WTC11 (cell line): ENCODE data around the gene PTPRN2. TPM values are rescaled to one million over a fixed set of nuclear protein-coding genes. Genes with fewer than 3 reads are reported as not detected.

Experiments used
- ATAC-seq: fragments of 200-7000 bp; cut with Tn5 transposase; 2 replicates; pipeline ENCODE4 v1.10.0; 2021; ENCODE audit warnings: mild to moderate bottlenecking, moderate library complexity
- CTCF ChIA-PET: fragments of 300-600 bp; sonication (Branson Sonifier 250); formaldehyde crosslinking; loops from one replicate; lab custom pipeline; 2021; ENCODE audit warnings: antibody characterized with exemption; lab: Charles Lee
- POLR2A ChIA-PET: fragments of 350-600 bp; sonication (Branson Sonifier 250); formaldehyde crosslinking; loops from one replicate; lab custom pipeline; 2021; ENCODE audit warnings: antibody characterized with exemption; lab: Charles Lee
- DNase-seq: peaks from one replicate; pipeline ENCODE4 v3.0.0; 2021; ENCODE audit warnings: low spot score
- H3K27ac Mint-ChIP-seq: 2 replicates; pipeline ENCODE4 v1.8.0; 2021; ENCODE audit warnings: mixed read lengths
- H3K27me3 Mint-ChIP-seq: 2 replicates; pipeline ENCODE4 v1.8.0; 2021; ENCODE audit warnings: low read depth, mild to moderate bottlenecking, moderate library complexity, mixed read lengths
- H3K36me3 Mint-ChIP-seq: 2 replicates; pipeline ENCODE4 v1.8.0; 2021; ENCODE audit warnings: mixed read lengths
- H3K4me1 Mint-ChIP-seq: 2 replicates; pipeline ENCODE4 v1.8.0; 2022; ENCODE audit warnings: mixed read lengths
- H3K4me3 Mint-ChIP-seq: 2 replicates; pipeline ENCODE4 v1.8.0; 2021; ENCODE audit warnings: mild to moderate bottlenecking, moderate library complexity, mixed read lengths
- H3K9me3 Mint-ChIP-seq: 2 replicates; pipeline ENCODE4 v1.8.0; 2021; ENCODE audit warnings: mixed read lengths
- TCF7 ChIP-seq: sonication (generic); formaldehyde crosslinking; IDR thresholded peaks from 2 replicates; pipeline ENCODE4 v1.8.0; 2022; ENCODE audit warnings: mild to moderate bottlenecking, low read depth, missing genetic modification reagents, moderate library complexity
- total RNA-seq: library from RNA; stranded (reverse); gene quantifications from 3 replicates; pipeline ENCODE4 v1.2.3, GENCODE V29; 2021
- TF ChIP-seq, protein P1 (sequence below): fragments of 250-450 bp; sonication (Bioruptor Pico); IDR thresholded peaks from 2 replicates; pipeline ENCODE4 v1.9.0; 2021; ENCODE audit warnings: mild to moderate bottlenecking, borderline replicate concordance
- TF ChIP-seq, protein P2 (sequence below): sonication (generic); formaldehyde crosslinking; IDR thresholded peaks from 2 replicates; pipeline ENCODE4 v1.8.1; 2023; ENCODE audit warnings: mild to moderate bottlenecking, missing genetic modification reagents
- TF ChIP-seq, protein P3 (sequence below): sonication (generic); formaldehyde crosslinking; IDR thresholded peaks from 2 replicates; pipeline ENCODE4 v1.8.1; 2023; ENCODE audit warnings: mild to moderate bottlenecking, missing genetic modification reagents, borderline replicate concordance
- TF ChIP-seq, protein P4 (sequence below): fragments of 250-450 bp; sonication (Bioruptor Pico); IDR thresholded peaks from 2 replicates; pipeline ENCODE4 v1.9.0; 2021; ENCODE audit warnings: moderate library complexity, mild to moderate bottlenecking, inconsistent platforms, borderline replicate concordance
- TF ChIP-seq, protein P5 (sequence below): sonication (generic); formaldehyde crosslinking; IDR thresholded peaks from 2 replicates; pipeline ENCODE4 v1.8.0; 2022; ENCODE audit warnings: mild to moderate bottlenecking, missing genetic modification reagents
- TF ChIP-seq, protein P6 (sequence below): sonication (generic); formaldehyde crosslinking; IDR thresholded peaks from 2 replicates; pipeline ENCODE4 v1.8.1; 2023; ENCODE audit warnings: mild to moderate bottlenecking, missing genetic modification reagents
- TF ChIP-seq, protein P7 (sequence below): sonication (generic); formaldehyde crosslinking; IDR thresholded peaks from 2 replicates; pipeline ENCODE4 v1.8.1; 2023; ENCODE audit warnings: mild to moderate bottlenecking, missing genetic modification reagents, moderate library complexity

The PTPRN2 gene
- total RNA-seq, 1 experiment from 2014 or later: 4.7 TPM

DNA sequence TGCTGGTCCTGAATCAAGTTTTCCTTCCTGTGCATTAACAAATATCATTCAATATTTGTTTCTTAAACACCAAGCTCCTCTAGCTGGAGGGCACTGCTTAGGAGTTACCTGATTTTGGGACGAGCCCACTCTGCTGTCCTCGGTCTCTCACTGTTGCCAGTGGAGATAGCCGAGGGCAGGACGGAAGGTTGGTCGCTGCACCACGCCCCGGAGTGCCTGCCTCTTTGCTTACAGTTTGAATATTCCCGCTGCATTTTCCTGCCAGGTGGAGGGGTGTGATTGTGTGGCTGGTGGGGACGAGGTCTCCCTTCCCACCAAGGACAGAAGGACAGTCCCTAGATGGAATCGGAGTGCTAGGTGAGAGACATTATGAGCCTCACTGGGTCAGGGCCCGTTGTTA is 1049.3 kb downstream of the PTPRN2 start:
- POLR2A ChIA-PET: no interaction called here
- H3K36me3 Mint-ChIP-seq: no peaks in the 10 kb centered on the region

More for the DNA sequence above, 1049.3 kb downstream of the PTPRN2 start:
- no peaks in the 10 kb centered on the region for H3K4me1 Mint-ChIP-seq
- H3K27me3 Mint-ChIP-seq: peaks cover 3% of the 10 kb centered on the region; the same call in 1 of the 2 replicates
- no peak overlapping the region for H3K4me3 Mint-ChIP-seq
- peaks cover 6% of the 10 kb centered on the region for H3K9me3 Mint-ChIP-seq
- ATAC-seq (no peak), DNase-seq (peak; percentile 1)
- H3K27ac Mint-ChIP-seq: no peak overlapping the region
- TF ChIP-seq, protein P1, sequence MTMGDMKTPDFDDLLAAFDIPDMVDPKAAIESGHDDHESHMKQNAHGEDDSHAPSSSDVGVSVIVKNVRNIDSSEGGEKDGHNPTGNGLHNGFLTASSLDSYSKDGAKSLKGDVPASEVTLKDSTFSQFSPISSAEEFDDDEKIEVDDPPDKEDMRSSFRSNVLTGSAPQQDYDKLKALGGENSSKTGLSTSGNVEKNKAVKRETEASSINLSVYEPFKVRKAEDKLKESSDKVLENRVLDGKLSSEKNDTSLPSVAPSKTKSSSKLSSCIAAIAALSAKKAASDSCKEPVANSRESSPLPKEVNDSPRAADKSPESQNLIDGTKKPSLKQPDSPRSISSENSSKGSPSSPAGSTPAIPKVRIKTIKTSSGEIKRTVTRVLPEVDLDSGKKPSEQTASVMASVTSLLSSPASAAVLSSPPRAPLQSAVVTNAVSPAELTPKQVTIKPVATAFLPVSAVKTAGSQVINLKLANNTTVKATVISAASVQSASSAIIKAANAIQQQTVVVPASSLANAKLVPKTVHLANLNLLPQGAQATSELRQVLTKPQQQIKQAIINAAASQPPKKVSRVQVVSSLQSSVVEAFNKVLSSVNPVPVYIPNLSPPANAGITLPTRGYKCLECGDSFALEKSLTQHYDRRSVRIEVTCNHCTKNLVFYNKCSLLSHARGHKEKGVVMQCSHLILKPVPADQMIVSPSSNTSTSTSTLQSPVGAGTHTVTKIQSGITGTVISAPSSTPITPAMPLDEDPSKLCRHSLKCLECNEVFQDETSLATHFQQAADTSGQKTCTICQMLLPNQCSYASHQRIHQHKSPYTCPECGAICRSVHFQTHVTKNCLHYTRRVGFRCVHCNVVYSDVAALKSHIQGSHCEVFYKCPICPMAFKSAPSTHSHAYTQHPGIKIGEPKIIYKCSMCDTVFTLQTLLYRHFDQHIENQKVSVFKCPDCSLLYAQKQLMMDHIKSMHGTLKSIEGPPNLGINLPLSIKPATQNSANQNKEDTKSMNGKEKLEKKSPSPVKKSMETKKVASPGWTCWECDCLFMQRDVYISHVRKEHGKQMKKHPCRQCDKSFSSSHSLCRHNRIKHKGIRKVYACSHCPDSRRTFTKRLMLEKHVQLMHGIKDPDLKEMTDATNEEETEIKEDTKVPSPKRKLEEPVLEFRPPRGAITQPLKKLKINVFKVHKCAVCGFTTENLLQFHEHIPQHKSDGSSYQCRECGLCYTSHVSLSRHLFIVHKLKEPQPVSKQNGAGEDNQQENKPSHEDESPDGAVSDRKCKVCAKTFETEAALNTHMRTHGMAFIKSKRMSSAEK (CRISPR knock-in tag): no peak
- TF ChIP-seq, protein P2, sequence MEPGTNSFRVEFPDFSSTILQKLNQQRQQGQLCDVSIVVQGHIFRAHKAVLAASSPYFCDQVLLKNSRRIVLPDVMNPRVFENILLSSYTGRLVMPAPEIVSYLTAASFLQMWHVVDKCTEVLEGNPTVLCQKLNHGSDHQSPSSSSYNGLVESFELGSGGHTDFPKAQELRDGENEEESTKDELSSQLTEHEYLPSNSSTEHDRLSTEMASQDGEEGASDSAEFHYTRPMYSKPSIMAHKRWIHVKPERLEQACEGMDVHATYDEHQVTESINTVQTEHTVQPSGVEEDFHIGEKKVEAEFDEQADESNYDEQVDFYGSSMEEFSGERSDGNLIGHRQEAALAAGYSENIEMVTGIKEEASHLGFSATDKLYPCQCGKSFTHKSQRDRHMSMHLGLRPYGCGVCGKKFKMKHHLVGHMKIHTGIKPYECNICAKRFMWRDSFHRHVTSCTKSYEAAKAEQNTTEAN: no peak
- TF ChIP-seq, protein P3, sequence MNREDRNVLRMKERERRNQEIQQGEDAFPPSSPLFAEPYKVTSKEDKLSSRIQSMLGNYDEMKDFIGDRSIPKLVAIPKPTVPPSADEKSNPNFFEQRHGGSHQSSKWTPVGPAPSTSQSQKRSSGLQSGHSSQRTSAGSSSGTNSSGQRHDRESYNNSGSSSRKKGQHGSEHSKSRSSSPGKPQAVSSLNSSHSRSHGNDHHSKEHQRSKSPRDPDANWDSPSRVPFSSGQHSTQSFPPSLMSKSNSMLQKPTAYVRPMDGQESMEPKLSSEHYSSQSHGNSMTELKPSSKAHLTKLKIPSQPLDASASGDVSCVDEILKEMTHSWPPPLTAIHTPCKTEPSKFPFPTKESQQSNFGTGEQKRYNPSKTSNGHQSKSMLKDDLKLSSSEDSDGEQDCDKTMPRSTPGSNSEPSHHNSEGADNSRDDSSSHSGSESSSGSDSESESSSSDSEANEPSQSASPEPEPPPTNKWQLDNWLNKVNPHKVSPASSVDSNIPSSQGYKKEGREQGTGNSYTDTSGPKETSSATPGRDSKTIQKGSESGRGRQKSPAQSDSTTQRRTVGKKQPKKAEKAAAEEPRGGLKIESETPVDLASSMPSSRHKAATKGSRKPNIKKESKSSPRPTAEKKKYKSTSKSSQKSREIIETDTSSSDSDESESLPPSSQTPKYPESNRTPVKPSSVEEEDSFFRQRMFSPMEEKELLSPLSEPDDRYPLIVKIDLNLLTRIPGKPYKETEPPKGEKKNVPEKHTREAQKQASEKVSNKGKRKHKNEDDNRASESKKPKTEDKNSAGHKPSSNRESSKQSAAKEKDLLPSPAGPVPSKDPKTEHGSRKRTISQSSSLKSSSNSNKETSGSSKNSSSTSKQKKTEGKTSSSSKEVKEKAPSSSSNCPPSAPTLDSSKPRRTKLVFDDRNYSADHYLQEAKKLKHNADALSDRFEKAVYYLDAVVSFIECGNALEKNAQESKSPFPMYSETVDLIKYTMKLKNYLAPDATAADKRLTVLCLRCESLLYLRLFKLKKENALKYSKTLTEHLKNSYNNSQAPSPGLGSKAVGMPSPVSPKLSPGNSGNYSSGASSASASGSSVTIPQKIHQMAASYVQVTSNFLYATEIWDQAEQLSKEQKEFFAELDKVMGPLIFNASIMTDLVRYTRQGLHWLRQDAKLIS (CRISPR knock-in tag): no peak
- TF ChIP-seq, protein P4, sequence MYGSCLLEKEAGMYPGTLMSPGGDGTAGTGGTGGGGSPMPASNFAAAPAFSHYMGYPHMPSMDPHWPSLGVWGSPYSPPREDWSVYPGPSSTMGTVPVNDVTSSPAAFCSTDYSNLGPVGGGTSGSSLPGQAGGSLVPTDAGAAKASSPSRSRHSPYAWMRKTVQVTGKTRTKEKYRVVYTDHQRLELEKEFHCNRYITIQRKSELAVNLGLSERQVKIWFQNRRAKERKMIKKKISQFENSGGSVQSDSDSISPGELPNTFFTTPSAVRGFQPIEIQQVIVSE (CRISPR knock-in tag): no peak
- TF ChIP-seq, protein P5, sequence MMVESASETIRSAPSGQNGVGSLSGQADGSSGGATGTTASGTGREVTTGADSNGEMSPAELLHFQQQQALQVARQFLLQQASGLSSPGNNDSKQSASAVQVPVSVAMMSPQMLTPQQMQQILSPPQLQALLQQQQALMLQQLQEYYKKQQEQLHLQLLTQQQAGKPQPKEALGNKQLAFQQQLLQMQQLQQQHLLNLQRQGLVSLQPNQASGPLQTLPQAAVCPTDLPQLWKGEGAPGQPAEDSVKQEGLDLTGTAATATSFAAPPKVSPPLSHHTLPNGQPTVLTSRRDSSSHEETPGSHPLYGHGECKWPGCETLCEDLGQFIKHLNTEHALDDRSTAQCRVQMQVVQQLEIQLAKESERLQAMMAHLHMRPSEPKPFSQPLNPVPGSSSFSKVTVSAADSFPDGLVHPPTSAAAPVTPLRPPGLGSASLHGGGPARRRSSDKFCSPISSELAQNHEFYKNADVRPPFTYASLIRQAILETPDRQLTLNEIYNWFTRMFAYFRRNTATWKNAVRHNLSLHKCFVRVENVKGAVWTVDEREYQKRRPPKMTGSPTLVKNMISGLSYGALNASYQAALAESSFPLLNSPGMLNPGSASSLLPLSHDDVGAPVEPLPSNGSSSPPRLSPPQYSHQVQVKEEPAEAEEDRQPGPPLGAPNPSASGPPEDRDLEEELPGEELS (CRISPR knock-in tag): no peak
- no peak for TF ChIP-seq TCF7 (CRISPR knock-in tag)
- TF ChIP-seq, protein P6, sequence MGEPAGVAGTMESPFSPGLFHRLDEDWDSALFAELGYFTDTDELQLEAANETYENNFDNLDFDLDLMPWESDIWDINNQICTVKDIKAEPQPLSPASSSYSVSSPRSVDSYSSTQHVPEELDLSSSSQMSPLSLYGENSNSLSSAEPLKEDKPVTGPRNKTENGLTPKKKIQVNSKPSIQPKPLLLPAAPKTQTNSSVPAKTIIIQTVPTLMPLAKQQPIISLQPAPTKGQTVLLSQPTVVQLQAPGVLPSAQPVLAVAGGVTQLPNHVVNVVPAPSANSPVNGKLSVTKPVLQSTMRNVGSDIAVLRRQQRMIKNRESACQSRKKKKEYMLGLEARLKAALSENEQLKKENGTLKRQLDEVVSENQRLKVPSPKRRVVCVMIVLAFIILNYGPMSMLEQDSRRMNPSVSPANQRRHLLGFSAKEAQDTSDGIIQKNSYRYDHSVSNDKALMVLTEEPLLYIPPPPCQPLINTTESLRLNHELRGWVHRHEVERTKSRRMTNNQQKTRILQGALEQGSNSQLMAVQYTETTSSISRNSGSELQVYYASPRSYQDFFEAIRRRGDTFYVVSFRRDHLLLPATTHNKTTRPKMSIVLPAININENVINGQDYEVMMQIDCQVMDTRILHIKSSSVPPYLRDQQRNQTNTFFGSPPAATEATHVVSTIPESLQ (CRISPR knock-in tag): no peak
- TF ChIP-seq, protein P7, sequence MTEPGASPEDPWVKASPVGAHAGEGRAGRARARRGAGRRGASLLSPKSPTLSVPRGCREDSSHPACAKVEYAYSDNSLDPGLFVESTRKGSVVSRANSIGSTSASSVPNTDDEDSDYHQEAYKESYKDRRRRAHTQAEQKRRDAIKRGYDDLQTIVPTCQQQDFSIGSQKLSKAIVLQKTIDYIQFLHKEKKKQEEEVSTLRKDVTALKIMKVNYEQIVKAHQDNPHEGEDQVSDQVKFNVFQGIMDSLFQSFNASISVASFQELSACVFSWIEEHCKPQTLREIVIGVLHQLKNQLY (CRISPR knock-in tag): no peak
- TF ChIP-seq, all 79 proteins: peak for 0
- CTCF ChIA-PET: interaction anchor here (0.5 kb wide), 1 partner anchor 153 kb away, joined by 3 read pairs; no protein-coding TSS in a partner anchor
